ENCODE measurements around the gene FAR1. TPM values are rescaled to one million over a fixed set of nuclear protein-coding genes. Genes with fewer than 3 reads are reported as not detected.

FAR1 gene
- total RNA-seq, 4 donors from 2014 or later = 8.0 to 17.0 (median 13.5) TPM

- no peak for DNase-seq (ENCODE audit: low spot score in 2 of 2)
- no peak overlapping the region for H3K4me3 ChIP-seq (ENCODE audit: low read depth, poor library complexity, severe bottlenecking)
- intact Hi-C loops (cut with DNase I; ENCODE audit: low total_unique reads) = loop anchor here (10.0 kb wide), 1 partner anchor 472 kb away; no protein-coding TSS in a partner anchor
- WGBS, 2 donors = 23 to 27% methylated on average over 5 of the region's 5 CpGs
- TF ChIP-seq CTCF (IDR thresholded peaks at IDR 0.05) (no peak), POLR2A (IDR thresholded peaks at IDR 0.05) (no peak)
These were observed 104.0 kb downstream of the FAR1 start for GRCh38 chr11:13772223-13773046.

DNA sequence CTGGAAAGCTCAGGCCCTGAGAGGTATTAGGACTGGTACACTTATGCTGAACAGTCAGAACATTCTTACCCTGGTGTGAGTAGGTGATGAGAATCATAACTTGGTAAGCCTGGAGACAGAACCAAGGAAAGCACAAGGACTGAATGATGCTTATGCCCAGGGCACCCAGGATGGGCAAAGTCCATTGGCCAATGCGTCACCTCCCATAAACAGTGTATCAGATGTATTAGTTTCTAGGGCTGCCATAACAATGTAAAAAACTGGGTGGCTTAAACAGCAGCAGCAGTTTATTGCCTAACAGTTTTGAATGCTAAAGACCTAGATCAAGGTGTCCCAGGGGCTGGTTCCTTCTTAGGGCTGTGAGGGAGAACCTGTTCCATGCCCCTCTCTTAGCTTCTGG, 107.0 kb downstream of the FAR1 start:
- H3K4me3 ChIP-seq (ENCODE audit: low read depth, poor library complexity, severe bottlenecking) = no peak overlapping the region
- TF ChIP-seq POLR2A (IDR thresholded peaks at IDR 0.05) (no peak), CTCF (IDR thresholded peaks at IDR 0.05) (no peak)
- WGBS, 2 donors = 95 to 100% methylated on average over 1 of the region's 1 CpG
- intact Hi-C loops (cut with DNase I; ENCODE audit: low total_unique reads) = loop anchor here (10.0 kb wide), 1 partner anchor 469 kb away; no protein-coding TSS in a partner anchor
- DNase-seq (ENCODE audit: low spot score in 2 of 2) = no peak

GRCh38 chr11:13776134-13776815, 107.8 kb downstream of the FAR1 start:
- 69 to 76% methylated on average over 3 of the region's 3 CpGs for WGBS, 2 donors
- H3K4me3 ChIP-seq (ENCODE audit: low read depth, poor library complexity, severe bottlenecking) = no peak overlapping the region
- intact Hi-C loops (cut with DNase I; ENCODE audit: low total_unique reads) = loop anchor here (10.0 kb wide), 1 partner anchor 469 kb away; no protein-coding TSS in a partner anchor
- TF ChIP-seq CTCF (IDR thresholded peaks at IDR 0.05) (no peak), POLR2A (IDR thresholded peaks at IDR 0.05) (no peak)
- no peak for DNase-seq (ENCODE audit: low spot score in 2 of 2)

DNA sequence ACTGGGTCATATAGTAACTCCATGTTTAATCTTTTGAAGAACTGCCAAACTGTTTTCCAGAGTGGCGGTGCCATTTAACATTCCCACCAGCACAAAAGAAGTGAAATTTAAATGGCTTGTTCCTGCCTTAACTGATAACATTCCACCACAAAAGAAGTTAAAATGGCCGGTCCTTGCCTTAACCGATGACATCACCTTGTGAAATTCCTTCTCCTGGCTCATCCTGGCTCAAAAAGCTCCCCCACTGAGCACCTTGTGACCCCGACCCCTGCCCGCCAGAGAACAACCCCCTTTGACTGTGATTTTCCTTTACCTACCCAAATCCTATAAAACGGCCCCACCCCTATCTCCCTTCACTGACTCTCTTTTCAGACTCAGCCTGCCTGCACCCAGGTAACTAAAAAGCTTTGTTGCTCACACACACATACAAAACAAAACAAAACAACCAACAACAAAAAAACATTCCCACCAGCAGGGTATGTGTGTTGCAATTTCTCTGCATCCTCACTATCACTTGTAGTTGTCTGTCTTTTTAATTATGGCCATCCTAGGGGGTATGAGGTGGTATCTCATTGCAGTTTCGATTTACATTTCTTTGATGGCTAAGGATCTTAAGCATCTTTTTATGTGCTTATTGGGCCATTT, 109.0 kb downstream of the FAR1 start:
- intact Hi-C loops (cut with DNase I; ENCODE audit: low total_unique reads) = loop anchor here (10.0 kb wide), 1 partner anchor 467 kb away; no protein-coding TSS in a partner anchor
- TF ChIP-seq POLR2A (IDR thresholded peaks at IDR 0.05) (no peak), CTCF (IDR thresholded peaks at IDR 0.05) (no peak)
- DNase-seq (ENCODE audit: low spot score in 2 of 2) = no peak
- H3K4me3 ChIP-seq (ENCODE audit: low read depth, poor library complexity, severe bottlenecking) = no peak overlapping the region
- WGBS, 2 donors = 37 to 45% methylated on average over 7 of the region's 7 CpGs

DNA sequence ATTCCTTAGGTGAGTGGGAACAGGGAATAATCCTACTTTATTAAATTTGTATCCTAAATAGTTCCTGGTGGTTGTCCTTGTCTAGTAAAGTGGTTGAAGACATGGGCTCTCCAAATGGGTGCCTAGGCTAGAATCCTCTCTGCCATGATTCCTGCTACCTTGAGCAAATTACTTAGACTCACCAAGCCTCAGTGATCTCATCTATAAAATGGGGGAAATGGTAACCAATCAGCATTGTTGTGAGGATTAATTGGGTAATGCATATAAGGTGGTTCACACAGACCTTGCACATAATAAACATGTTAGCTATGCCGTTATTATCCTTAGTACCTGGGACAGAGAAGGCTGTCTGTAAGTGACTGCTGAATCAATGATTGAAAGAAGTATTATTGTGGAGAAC, 109.9 kb downstream of the FAR1 start:
- H3K4me3 ChIP-seq (ENCODE audit: low read depth, poor library complexity, severe bottlenecking) = no peak overlapping the region
- WGBS, 2 donors = 60 to 70% methylated on average over 1 of the region's 1 CpG
- intact Hi-C loops (cut with DNase I; ENCODE audit: low total_unique reads) = loop anchor here (10.0 kb wide), 1 partner anchor 466 kb away; no protein-coding TSS in a partner anchor
- TF ChIP-seq POLR2A (IDR thresholded peaks at IDR 0.05) (no peak), CTCF (IDR thresholded peaks at IDR 0.05) (no peak)
- no peak for DNase-seq (ENCODE audit: low spot score in 2 of 2)
